ENCODE results near the gene NUP214.
"Not testable (repeated sequence)": the region's sequence is repeated elsewhere in the genome, so short reads cannot be mapped to it uniquely, and the experiment has no call there.

Gene NUP214

GRCh38 chr9:131203431-131204218 is 78.2 kb downstream of the NUP214 start:
- DNase-seq, result no peak

- no peak for DNase-seq
Measured at GRCh38 chr9:131204285-131204684, 78.9 kb downstream of the NUP214 start.

- DNase-seq, result no peak
Measured at GRCh38 chr9:131206495-131206894, 81.1 kb downstream of the NUP214 start.

GRCh38 chr9:131211920-131212319 is 86.5 kb downstream of the NUP214 start:
- DNase-seq, result not testable (repeated sequence)

GRCh38 chr9:131214286-131214856 is 89.0 kb downstream of the NUP214 start:
- no peak for DNase-seq

- no peak for DNase-seq
Measured at GRCh38 chr9:131214876-131215275, 89.5 kb downstream of the NUP214 start.

- no peak for DNase-seq
Measured at GRCh38 chr9:131216806-131217205, 91.4 kb downstream of the NUP214 start.

- DNase-seq, result no peak
Measured at GRCh38 chr9:131217331-131218031, 92.1 kb downstream of the NUP214 start.

- no peak for DNase-seq
Measured at GRCh38 chr9:131218370-131218769, 93.0 kb downstream of the NUP214 start.

GRCh38 chr9:131220485-131220884 is 95.1 kb downstream of the NUP214 start:
- DNase-seq, result no peak

- no peak for DNase-seq
Measured at GRCh38 chr9:131222460-131222859, 97.1 kb downstream of the NUP214 start.

- no peak for DNase-seq
Measured at GRCh38 chr9:131226226-131226625, 100.8 kb downstream of the NUP214 start.

GRCh38 chr9:131227112-131227958 is 101.9 kb downstream of the NUP214 start:
- DNase-seq, result no peak

GRCh38 chr9:131227959-131228460 is 102.6 kb downstream of the NUP214 start:
- no peak for DNase-seq

GRCh38 chr9:131228988-131229387 is 103.6 kb downstream of the NUP214 start:
- DNase-seq, result no peak

GRCh38 chr9:131233556-131233955 is 108.2 kb downstream of the NUP214 start:
- no peak for DNase-seq

- no peak for DNase-seq
Measured at GRCh38 chr9:131233995-131234394, 108.6 kb downstream of the NUP214 start.

GRCh38 chr9:131234799-131235479 is 109.6 kb downstream of the NUP214 start:
- no peak for DNase-seq

- DNase-seq, result no peak
Measured at GRCh38 chr9:131235480-131235851, 110.1 kb downstream of the NUP214 start.

- no peak for DNase-seq
Measured at GRCh38 chr9:131236161-131236560, 110.8 kb downstream of the NUP214 start.

GRCh38 chr9:131236761-131237160 is 111.4 kb downstream of the NUP214 start:
- DNase-seq, result no peak

- DNase-seq, result no peak
Measured at GRCh38 chr9:131237291-131237690, 111.9 kb downstream of the NUP214 start.
